GM12878 (cell line): ENCODE measurements around the gene CAPN2. TPM values are rescaled to one million over a fixed set of nuclear protein-coding genes. Genes with fewer than 3 reads are reported as not detected.

Source experiments
- ATAC-seq: fragments of 200-7000 bp; cut with Tn5 transposase; 3 replicates; pipeline ENCODE4 v1.9.1; 2020; ENCODE audit warnings: mild to moderate bottlenecking, moderate library complexity
- BruUV-seq: library from RNA; stranded (reverse); fragments of 400-500 nt; replicated peaks from 2 replicates; lab custom pipeline; 2021; lab: Mats Ljungman, UMichigan
- CTCF ChIA-PET: fragments of 300-600 bp; sonication (Branson Sonifier 250); formaldehyde crosslinking; extraction: SDS; loops from one replicate; lab custom pipeline; 2021; ENCODE audit warnings: inconsistent platforms; lab: Yijun Ruan, JAX
- POLR2A ChIA-PET: fragments of 350-600 bp; formaldehyde crosslinking; extraction: SDS; loops from one replicate; lab custom pipeline; 2021; ENCODE audit warnings: inconsistent platforms; lab: Charles Lee
- RAD21 ChIA-PET: fragments of 300-600 bp; sonication (Branson Sonifier 250); formaldehyde crosslinking; loops from one replicate; lab custom pipeline; 2023; ENCODE audit warnings: antibody characterized with exemption; ENCODE audit not compliant: unreplicated experiment; lab: Charles Lee
- SMC1A ChIA-PET: fragments of 300-600 bp; sonication (Branson Sonifier 250); formaldehyde crosslinking; loops from one replicate; lab custom pipeline; 2023; ENCODE audit not compliant: unreplicated experiment, uncharacterized antibody; lab: Charles Lee
- DNase-seq: peaks from one replicate; pipeline ENCODE4 v3.0.0-alpha.2; 2011; ENCODE audit warnings: low read depth, low spot score
- FAIRE-seq: peaks from 3 replicates; lab custom pipeline; 2011; peaks lifted over from hg19 to GRCh38; lab: Jason Lieb, UNC
- H2AFZ ChIP-seq: 2 replicates; pipeline ENCODE4 v1.6.0; 2011; ENCODE audit warnings: low read depth, low read length, control low read depth; ENCODE audit not compliant: control insufficient read depth
- H3K27ac ChIP-seq: 2 replicates; pipeline ENCODE4 v1.5.1; 2011; ENCODE audit warnings: control low read depth; ENCODE audit not compliant: control insufficient read depth, insufficient read depth
- H3K27me3 ChIP-seq, 2 experiments: replicated peaks in 1 of 2; 2 replicates each; pipeline versions ENCODE4 v1.6.0 to v1.6.1; 2011; ENCODE audit warnings: low read length in 1 of 2; ENCODE audit not compliant: control insufficient read depth in 2 of 2, insufficient read depth in 2 of 2
- H3K36me3 ChIP-seq, 2 experiments: 2 replicates each; pipeline ENCODE4 v1.5.1; 2011; ENCODE audit warnings: low read length in 1 of 2; ENCODE audit not compliant: control insufficient read depth in 2 of 2, insufficient read depth in 2 of 2
- H3K4me1 ChIP-seq: 2 replicates; pipeline ENCODE4 v1.6.1; 2011; ENCODE audit warnings: mild to moderate bottlenecking, low read length, moderate library complexity, mixed read lengths; ENCODE audit not compliant: control insufficient read depth, insufficient read depth
- H3K4me2 ChIP-seq: 2 replicates; pipeline ENCODE4 v1.6.0; 2011; ENCODE audit warnings: control low read depth; ENCODE audit not compliant: control insufficient read depth, insufficient read depth
- H3K4me3 ChIP-seq: fragments of 200-600 bp; sonication (generic); 2 replicates; pipeline ENCODE4 v1.5.1; 2016
- H3K79me2 ChIP-seq: 2 replicates; pipeline ENCODE4 v1.6.0; 2011; ENCODE audit warnings: low read length; ENCODE audit not compliant: control insufficient read depth, insufficient read depth
- H3K9ac ChIP-seq: 2 replicates; pipeline ENCODE4 v1.8.0; 2011; ENCODE audit warnings: low read length, control low read depth, mixed read lengths; ENCODE audit not compliant: control insufficient read depth, insufficient read depth
- H3K9me3 ChIP-seq: replicated peaks from 3 replicates; pipeline ENCODE4 v1.5.1; 2011; ENCODE audit warnings: mild to moderate bottlenecking, low read length; ENCODE audit not compliant: control insufficient read depth, insufficient read depth
- H4K20me1 ChIP-seq: 2 replicates; pipeline ENCODE4 v1.6.0; 2011; ENCODE audit not compliant: control insufficient read depth, insufficient read depth
- ATF2 ChIP-seq: IDR thresholded peaks from 2 replicates; pipeline ENCODE4 v1.6.1; 2012; ENCODE audit warnings: low read length, inconsistent platforms
- BACH1 ChIP-seq: fragments of 450-650 bp; IDR thresholded peaks from 2 replicates; pipeline ENCODE4 v1.6.1; 2017; ENCODE audit warnings: mild to moderate bottlenecking, borderline replicate concordance
- BCL11A ChIP-seq: IDR thresholded peaks from 2 replicates; pipeline ENCODE4 v1.6.1; 2011; ENCODE audit warnings: low read depth, low read length
- CBX5 ChIP-seq: sonication (generic); IDR thresholded peaks from 2 replicates; pipeline ENCODE4 v1.6.1; 2016; ENCODE audit warnings: low read depth, moderate library complexity, mild to moderate bottlenecking, inconsistent platforms
- CTCF ChIP-seq, 3 experiments: IDR thresholded peaks in 2 of 3; conservative IDR thresholded peaks in 1 of 3; 2 replicates each; pipeline ENCODE4 v1.5.1; 2011; ENCODE audit warnings: low read depth in 3 of 3, low read length in 3 of 3, mild to moderate bottlenecking in 3 of 3, control low read depth in 2 of 3, moderate library complexity in 2 of 3, inconsistent platforms in 1 of 3, mixed read lengths in 1 of 3; ENCODE audit not compliant: control insufficient read depth in 2 of 3, insufficient read depth in 1 of 3; ENCODE audit errors: extremely low read depth in 1 of 3
- DPF2 ChIP-seq: fragments of 450-650 bp; IDR thresholded peaks from 2 replicates; pipeline ENCODE4 v1.6.1; 2017; ENCODE audit warnings: mild to moderate bottlenecking
- FOXK2 ChIP-seq: fragments of 450-650 bp; IDR thresholded peaks from 2 replicates; pipeline ENCODE4 v1.6.1; 2017; ENCODE audit warnings: mild to moderate bottlenecking, moderate library complexity
- IKZF1 ChIP-seq: fragments of 450-650 bp; conservative IDR thresholded peaks from 2 replicates; pipeline ENCODE4 v1.6.1; 2017; ENCODE audit warnings: antibody characterized with exemption, mild to moderate bottlenecking
- IKZF2 ChIP-seq, 2 experiments: fragments of 450-650 bp; IDR thresholded peaks; 2 replicates each; pipeline ENCODE4 v1.6.1; 2017; ENCODE audit warnings: mild to moderate bottlenecking in 2 of 2, moderate library complexity in 2 of 2
- IRF5 ChIP-seq: fragments of 450-650 bp; IDR thresholded peaks from 2 replicates; pipeline ENCODE4 v1.6.1; 2017; ENCODE audit warnings: borderline replicate concordance
- RUNX3 ChIP-seq: IDR thresholded peaks from 2 replicates; pipeline ENCODE4 v1.6.1; 2012; ENCODE audit warnings: low read length, inconsistent platforms
- SMARCA5 ChIP-seq: fragments of 450-650 bp; IDR thresholded peaks from 2 replicates; pipeline ENCODE4 v1.6.1; 2017; ENCODE audit warnings: mild to moderate bottlenecking
- TCF12 ChIP-seq: IDR thresholded peaks from 2 replicates; pipeline ENCODE4 v1.6.1; 2011; ENCODE audit warnings: low read depth, mild to moderate bottlenecking, low read length
- ZNF207 ChIP-seq: fragments of 450-650 bp; IDR thresholded peaks from 2 replicates; pipeline ENCODE4 v1.6.1; 2014; ENCODE audit warnings: antibody characterized with exemption, mild to moderate bottlenecking, borderline replicate concordance
- WGBS: methylation state at CpG from one replicate; pipeline ENCODE4 v1.1.6; 2016; ENCODE audit warnings: low lambda C conversion rate; ENCODE audit not compliant: insufficient replicate concordance, insufficient coverage; ENCODE audit errors: missing lambda C conversion rate; 5-methylcytosine and 5-hydroxymethylcytosine counted together
- in situ Hi-C: fragments of 300-500 bp; cut with MboI; formaldehyde crosslinking; loops from 9 replicates; pipeline ENCODE4 v1.14.3; 2018; ENCODE audit warnings: mixed read lengths
- intact Hi-C: fragments of 100-400 bp; cut with micrococcal nuclease; formaldehyde crosslinking; loops from one replicate; pipeline ENCODE4 v1.14.2; 2022; ENCODE audit not compliant: unreplicated experiment
- polyA plus RNA-seq, 11 experiments: library from polyadenylated mRNA; depleted of rRNA in 4 of 11; unstranded in 6 of 11; stranded (reverse) in 5 of 11; fragments of >200 nt; fragmentation: Nextera tagmentation in 4 of 11; fragmentation: Illumina TruSeq in 1 of 11; extraction: Ambion mirVana in 4 of 11; extraction: Trizol in 1 of 11; gene quantifications; 1 replicate in 1 of 11; 2 replicates in 10 of 11; pipeline versions ENCODE4 v1.2.1 to v1.2.3, GENCODE V29; 2011 to 2016; ENCODE audit warnings: inconsistent platforms in 2 of 11, missing spikeins in 2 of 11, low read depth in 1 of 11
- total RNA-seq, 4 experiments: library from RNA; depleted of rRNA in 3 of 4; stranded (reverse); fragments of >200 nt in 3 of 4; fragmentation: Illumina TruSeq in 1 of 4; extraction: Trizol in 1 of 4; gene quantifications; 2 replicates each; pipeline versions ENCODE4 v1.2.1 to v1.2.3, GENCODE V29; 2013 to 2021
- TF ChIP-seq, protein P1 (sequence below): IDR thresholded peaks from 2 replicates; pipeline ENCODE4 v1.6.1; 2011; ENCODE audit warnings: mild to moderate bottlenecking, low read depth, low read length, moderate library complexity; ENCODE audit not compliant: insufficient replicate concordance

CAPN2 gene
- total and polyA plus RNA-seq, 10 of the 15 experiments (the other 5 are each of a cell fraction or from before 2014, with no cell fraction given), result 6.0 to 21.4 (median 16.6) TPM

GRCh38 chr1:223665592-223666312 is 46.6 kb upstream of the CAPN2 start, which contains the start of gene CAPN8 (continued):
- TF ChIP-seq, protein P1, sequence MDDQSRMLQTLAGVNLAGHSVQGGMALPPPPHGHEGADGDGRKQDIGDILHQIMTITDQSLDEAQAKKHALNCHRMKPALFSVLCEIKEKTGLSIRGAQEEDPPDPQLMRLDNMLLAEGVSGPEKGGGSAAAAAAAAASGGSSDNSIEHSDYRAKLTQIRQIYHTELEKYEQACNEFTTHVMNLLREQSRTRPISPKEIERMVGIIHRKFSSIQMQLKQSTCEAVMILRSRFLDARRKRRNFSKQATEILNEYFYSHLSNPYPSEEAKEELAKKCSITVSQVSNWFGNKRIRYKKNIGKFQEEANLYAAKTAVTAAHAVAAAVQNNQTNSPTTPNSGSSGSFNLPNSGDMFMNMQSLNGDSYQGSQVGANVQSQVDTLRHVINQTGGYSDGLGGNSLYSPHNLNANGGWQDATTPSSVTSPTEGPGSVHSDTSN, result no peak
- TF ChIP-seq ATF2, result no peak
- no peak for TF ChIP-seq CBX5

- BruUV-seq, result no TSS peak
- WGBS, result 0% methylated on average over 3 of the region's 3 CpGs
- no peak overlapping the region for H3K9ac ChIP-seq
- FAIRE-seq, result no peak
- H2AFZ ChIP-seq, result no peak overlapping the region
- ChIA-PET SMC1A (interaction anchor here (0.6 to 2.4 kb wide), 5 partner anchors 13 to 865 kb away, joined by 3 to 12 read pairs (median 4); no protein-coding TSS in a partner anchor), CTCF (interaction anchor here (0.6 to 1.7 kb wide), 7 partner anchors 111 to 605 kb away, joined by 3 to 10 read pairs (median 3); no protein-coding TSS in a partner anchor), POLR2A (interaction anchor here (0.6 kb wide), 1 partner anchor 47 kb away, joined by 3 read pairs; no protein-coding TSS in a partner anchor), RAD21 (interaction anchor here (1.0 to 2.0 kb wide), 3 partner anchors 39 to 119 kb away, joined by 4 to 7 read pairs (median 4); no protein-coding TSS in a partner anchor)
- H4K20me1 ChIP-seq, result no peaks in the 10 kb centered on the region
- H3K4me3 ChIP-seq, result no peak overlapping the region
- H3K79me2 ChIP-seq, result no peaks in the 10 kb centered on the region
- intact Hi-C loops (loop anchor here (5.0 kb wide), 1 partner anchor 135 kb away; no protein-coding TSS in a partner anchor), in situ Hi-C loops (no loop called here)
- H3K36me3 ChIP-seq, result no peaks in the 10 kb centered on the region
- H3K27me3 ChIP-seq, result peaks cover 0 to 2% of the 10 kb centered on the region in 2 experiments; a peak in 1 of 4 replicates
- no peak for DNase-seq
- H3K9me3 ChIP-seq, result no peaks in the 10 kb centered on the region
- peak; percentile 83 for ATAC-seq
- no peak overlapping the region for H3K27ac ChIP-seq
- H3K4me2 ChIP-seq, result no peak overlapping the region
- H3K4me1 ChIP-seq, result no peaks in the 10 kb centered on the region
- TF ChIP-seq FOXK2 (no peak), RUNX3 (peak; percentile 41; the same call in 1 of the 2 replicates), IKZF2 (IDR thresholded peaks at IDR 0.05) (peak in 1 of 2 experiments; percentile 21; a peak in 1 of 4 replicates), BCL11A (no peak), ZNF207 (no peak), BACH1 (no peak), SMARCA5 (no peak), CTCF (IDR thresholded peaks at IDR 0.05 in 2 of 3, conservative IDR thresholded peaks at IDR 0.05 in 1 of 3; ENCODE audit: control insufficient read depth in 2 of 3, extremely low read depth in 1 of 3, insufficient read depth in 1 of 3, low read depth in 3 of 3, low read length in 3 of 3) (no peak), TCF12 (no peak), IKZF1 (no peak), DPF2 (no peak; the same call in 1 of the 2 replicates), IRF5 (no peak)
Observed at GRCh38 chr1:223667484-223668182, 44.7 kb upstream of the CAPN2 start.
